Lower lobe of right lung (tissue), 2 donors: ENCODE results near the gene TECR. TPM values are rescaled to one million over a fixed set of nuclear protein-coding genes. Genes with fewer than 3 reads are reported as not detected.
A peak's percentile ranks its signal among the peaks of the same experiment; 100 is the strongest.
"Not testable (repeated sequence)": the region's sequence is repeated elsewhere in the genome, so short reads cannot be mapped to it uniquely, and the experiment has no call there.

ENCODE experiments used
- ATAC-seq, 2 donors: fragments of 200-7000 bp; cut with Tn5 transposase; one replicate each; pipeline ENCODE4 v1.9.1; 2020 to 2022; ENCODE audit warnings: mild to moderate bottlenecking in 2 of 2, moderate library complexity in 2 of 2
- DNase-seq: peaks from one replicate; pipeline ENCODE4 v3.0.0-alpha.2; 2020
- H3K27ac ChIP-seq: fragments of 200-600 bp; one replicate; pipeline ENCODE4 v1.8.0; 2022
- H3K27me3 ChIP-seq: fragments of 200-600 bp; one replicate; pipeline ENCODE4 v1.8.0; 2022; ENCODE audit warnings: low read depth
- H3K36me3 ChIP-seq: fragments of 200-600 bp; one replicate; pipeline ENCODE4 v1.8.0; 2022; ENCODE audit warnings: mild to moderate bottlenecking
- H3K4me1 ChIP-seq: fragments of 200-600 bp; one replicate; pipeline ENCODE4 v1.8.0; 2022
- H3K4me3 ChIP-seq: fragments of 200-600 bp; one replicate; pipeline ENCODE4 v1.8.0; 2022; ENCODE audit warnings: mild to moderate bottlenecking
- H3K9me3 ChIP-seq: fragments of 200-600 bp; one replicate; pipeline ENCODE4 v1.8.0; 2022
- intact Hi-C: fragments of 100-400 bp; cut with DNase I; formaldehyde crosslinking; loops from one replicate; pipeline ENCODE4 v1.11.0; 2022
- total RNA-seq: library from RNA; stranded (reverse); fragmentation: NEBNext Ultra II Directional; extraction: Animal tissue kit (Norgen Biotek cat#: 25700); gene quantifications from one replicate; pipeline ENCODE4 v1.2.1, GENCODE V29; 2021
- TF ChIP-seq, protein P1 (sequence below): fragments of 200-600 bp; IDR thresholded peaks from one replicate; pipeline ENCODE4 v1.8.0; 2022; ENCODE audit warnings: antibody characterized with exemption, mild to moderate bottlenecking
- donor health status: DM: no; HTN: yes; CAD: no; lungs with severe emphysema.

Gene TECR
- total RNA-seq, 1 donor from 2014 or later = 127 TPM

DNA sequence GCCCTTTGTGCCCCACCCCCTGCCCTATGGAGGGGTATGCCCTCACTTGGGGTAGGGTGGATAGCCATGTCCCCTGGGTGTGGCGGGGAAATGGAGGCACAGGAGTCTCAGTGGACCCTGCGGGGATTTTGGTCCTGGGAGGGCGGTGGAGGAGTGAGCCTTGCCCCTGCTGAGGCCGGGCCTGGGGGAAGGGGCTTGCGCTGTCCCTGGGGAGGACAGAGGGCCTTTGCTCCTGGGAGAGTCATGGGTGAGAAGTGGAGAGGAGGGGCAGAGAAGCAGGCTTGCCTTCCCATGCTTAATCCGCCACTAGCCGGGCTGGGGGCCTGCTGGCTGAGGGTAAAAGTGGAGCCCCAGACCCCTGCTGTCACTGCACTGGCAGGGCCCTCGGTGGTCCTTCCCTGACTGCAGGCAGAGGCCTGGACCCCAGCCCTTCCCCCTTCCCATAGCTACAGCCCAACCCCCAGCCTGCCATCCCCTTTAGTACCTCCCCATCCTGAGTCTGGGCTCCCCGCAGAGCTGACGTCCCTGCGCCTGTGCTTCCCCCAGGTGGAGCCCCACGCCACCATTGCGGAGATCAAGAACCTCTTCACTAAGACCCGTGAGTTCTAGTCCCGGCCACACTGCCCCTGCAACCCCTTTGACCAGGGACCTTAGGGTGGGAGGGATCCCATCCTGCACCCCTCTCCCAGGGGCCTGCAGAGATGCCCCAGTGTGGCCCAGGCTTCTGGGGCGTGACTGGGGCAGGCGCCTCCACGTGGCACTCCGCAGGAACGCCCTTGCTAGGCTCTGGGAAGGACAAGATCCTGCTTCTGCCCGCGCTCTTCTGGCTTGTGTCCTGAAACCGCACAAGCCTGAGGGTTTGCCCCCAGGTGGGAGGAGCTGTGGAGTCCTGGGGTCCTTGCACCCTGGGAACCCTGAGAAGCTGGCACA is 33.5 kb downstream of the TECR start:
- H3K4me3 ChIP-seq = no peak overlapping the region
- DNase-seq = no peak
- no peak overlapping the region for H3K27ac ChIP-seq
- no peaks in the 10 kb centered on the region for H3K27me3 ChIP-seq
- H3K4me1 ChIP-seq = peaks cover 6% of the 10 kb centered on the region
- no peaks in the 10 kb centered on the region for H3K9me3 ChIP-seq
- intact Hi-C loops = no loop called here
- TF ChIP-seq, protein P1, sequence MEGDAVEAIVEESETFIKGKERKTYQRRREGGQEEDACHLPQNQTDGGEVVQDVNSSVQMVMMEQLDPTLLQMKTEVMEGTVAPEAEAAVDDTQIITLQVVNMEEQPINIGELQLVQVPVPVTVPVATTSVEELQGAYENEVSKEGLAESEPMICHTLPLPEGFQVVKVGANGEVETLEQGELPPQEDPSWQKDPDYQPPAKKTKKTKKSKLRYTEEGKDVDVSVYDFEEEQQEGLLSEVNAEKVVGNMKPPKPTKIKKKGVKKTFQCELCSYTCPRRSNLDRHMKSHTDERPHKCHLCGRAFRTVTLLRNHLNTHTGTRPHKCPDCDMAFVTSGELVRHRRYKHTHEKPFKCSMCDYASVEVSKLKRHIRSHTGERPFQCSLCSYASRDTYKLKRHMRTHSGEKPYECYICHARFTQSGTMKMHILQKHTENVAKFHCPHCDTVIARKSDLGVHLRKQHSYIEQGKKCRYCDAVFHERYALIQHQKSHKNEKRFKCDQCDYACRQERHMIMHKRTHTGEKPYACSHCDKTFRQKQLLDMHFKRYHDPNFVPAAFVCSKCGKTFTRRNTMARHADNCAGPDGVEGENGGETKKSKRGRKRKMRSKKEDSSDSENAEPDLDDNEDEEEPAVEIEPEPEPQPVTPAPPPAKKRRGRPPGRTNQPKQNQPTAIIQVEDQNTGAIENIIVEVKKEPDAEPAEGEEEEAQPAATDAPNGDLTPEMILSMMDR = no peak
- peaks cover 27% of the 10 kb centered on the region for H3K36me3 ChIP-seq
- no peak for ATAC-seq

GRCh38 chr19:14563590-14563926 is 34.2 kb downstream of the TECR start:
- TF ChIP-seq, protein P1 = no peak
- Histone ChIP-seq H3K36me3 (peaks cover 27% of the 10 kb centered on the region), H3K9me3 (no peaks in the 10 kb centered on the region), H3K4me3 (no peak overlapping the region), H3K4me1 (peaks cover 6% of the 10 kb centered on the region), H3K27ac (no peak overlapping the region), H3K27me3 (no peaks in the 10 kb centered on the region)
- DNase-seq = no peak
- ATAC-seq = no peak
- intact Hi-C loops = no loop called here

- intact Hi-C loops = no loop called here
- Histone ChIP-seq H3K4me3 (no peak overlapping the region), H3K9me3 (no peaks in the 10 kb centered on the region), H3K4me1 (peaks cover 6% of the 10 kb centered on the region), H3K36me3 (peaks cover 27% of the 10 kb centered on the region), H3K27ac (no peak overlapping the region), H3K27me3 (no peaks in the 10 kb centered on the region)
- ATAC-seq (peak; percentile 6 to 33), DNase-seq (no peak)
- TF ChIP-seq, protein P1 = no peak
Observed at GRCh38 chr19:14563989-14564651, 34.7 kb downstream of the TECR start.

- intact Hi-C loops, ATAC-seq, H3K27me3 ChIP-seq, H3K4me1 ChIP-seq, DNase-seq, H3K27ac ChIP-seq, H3K9me3 ChIP-seq, H3K4me3 ChIP-seq: not testable (repeated sequence)
- H3K36me3 ChIP-seq = peaks cover 27% of the 10 kb centered on the region
Observed at GRCh38 chr19:14564652-14565297, 35.4 kb downstream of the TECR start.

- H3K9me3 ChIP-seq = no peaks in the 10 kb centered on the region
- TF ChIP-seq, protein P1 = no peak
- DNase-seq = no peak
- no peaks in the 10 kb centered on the region for H3K27me3 ChIP-seq
- H3K36me3 ChIP-seq = peaks cover 27% of the 10 kb centered on the region
- intact Hi-C loops = no loop called here
- H3K4me1 ChIP-seq = peaks cover 15% of the 10 kb centered on the region
- no peak for ATAC-seq
- no peak overlapping the region for H3K4me3 ChIP-seq
- no peak overlapping the region for H3K27ac ChIP-seq
Observed at GRCh38 chr19:14565298-14565679, 35.9 kb downstream of the TECR start.
